Skeletal muscle tissue (tissue), 4 donors: ENCODE results near the gene SKI. TPM values are rescaled to one million over a fixed set of nuclear protein-coding genes. Genes with fewer than 3 reads are reported as not detected.

Source experiments
- H3K27ac ChIP-seq: one replicate; pipeline ENCODE4 v1.7.0; 2013; ENCODE audit warnings: mild to moderate bottlenecking, low read depth, low read length, inconsistent platforms
- H3K27me3 ChIP-seq, 3 donors: one replicate each; pipeline ENCODE4 v1.7.0; 2013; ENCODE audit warnings: low read length in 3 of 3; ENCODE audit not compliant: control insufficient read depth in 3 of 3, insufficient read depth in 3 of 3
- H3K36me3 ChIP-seq, 3 donors: one replicate each; pipeline ENCODE4 v1.7.0; 2013; ENCODE audit warnings: low read length in 3 of 3; ENCODE audit not compliant: control insufficient read depth in 3 of 3, insufficient read depth in 3 of 3
- H3K4me1 ChIP-seq, 3 donors: one replicate each; pipeline ENCODE4 v1.7.0; 2013; ENCODE audit warnings: low read length in 3 of 3, mild to moderate bottlenecking in 3 of 3; ENCODE audit not compliant: control insufficient read depth in 3 of 3, insufficient read depth in 3 of 3
- H3K4me3 ChIP-seq, 3 donors: one replicate each; pipeline ENCODE4 v1.7.0; 2013; ENCODE audit warnings: low read length in 3 of 3
- H3K9ac ChIP-seq, 3 donors: one replicate each; pipeline ENCODE4 v1.7.0; 2013; ENCODE audit warnings: low read length in 3 of 3, mild to moderate bottlenecking in 3 of 3, moderate library complexity in 2 of 3, low read depth in 1 of 3
- H3K9me3 ChIP-seq, 3 donors: one replicate each; pipeline ENCODE4 v1.7.0; 2013; ENCODE audit warnings: low read length in 3 of 3; ENCODE audit not compliant: control insufficient read depth in 3 of 3
- total RNA-seq: library from RNA; depleted of rRNA; stranded (reverse); fragments of >200 nt; gene quantifications from one replicate; pipeline ENCODE4 v1.2.3, GENCODE V29; 2014
- donor health status: Osteomylitis.

SKI gene
- total RNA-seq, 1 donor from 2014 or later = 19.3 TPM

DNA sequence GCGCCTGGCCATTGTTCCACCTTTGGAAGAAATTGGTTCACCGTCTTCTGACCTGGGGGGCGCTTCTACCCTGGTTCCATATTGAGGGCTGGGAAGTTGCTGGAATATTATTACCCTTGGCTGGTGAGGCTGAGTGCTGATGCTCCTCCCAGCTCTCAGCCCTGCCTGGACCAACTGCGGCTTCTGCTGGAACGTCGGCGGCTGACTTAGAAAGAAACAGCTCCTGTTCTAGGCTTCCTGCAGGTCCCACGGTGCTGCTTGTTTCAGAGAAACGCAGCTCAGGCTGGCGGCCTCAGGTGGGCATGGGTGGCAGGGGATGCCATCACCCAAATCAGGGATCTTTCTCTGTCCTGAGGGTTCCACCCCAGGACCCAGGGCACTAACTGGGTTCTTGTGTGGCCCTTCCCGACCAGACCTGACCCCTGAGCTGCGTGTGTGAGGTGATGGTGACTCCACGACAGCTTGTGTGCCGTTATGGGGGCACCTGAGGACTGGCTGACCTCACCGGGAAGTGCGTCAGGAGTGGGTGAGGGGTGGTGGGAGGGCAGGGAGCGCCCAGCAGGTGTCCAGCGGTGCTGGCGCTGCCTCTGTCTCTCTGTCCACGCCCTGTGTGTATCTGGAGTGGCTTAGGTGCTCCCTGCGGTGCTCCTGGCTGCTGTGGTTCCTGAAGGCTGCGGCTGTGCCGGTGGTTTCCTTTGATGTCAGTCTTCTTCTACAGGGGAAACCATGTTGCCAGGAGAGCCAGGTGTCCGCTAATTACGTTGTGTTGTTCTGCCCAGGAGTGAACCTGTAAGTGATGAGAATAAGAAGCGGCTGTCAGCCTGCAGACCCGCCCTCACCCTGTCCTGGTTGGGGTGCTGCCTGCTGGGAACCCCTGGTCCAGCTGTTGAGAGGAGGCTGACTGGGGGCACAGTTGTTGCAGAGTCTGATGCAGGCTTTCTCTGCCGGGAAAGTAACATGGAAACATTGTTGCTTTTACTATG lies 8.9 kb downstream of the SKI start:
- H3K27ac ChIP-seq = no peak overlapping the region
- no peaks in the 10 kb centered on the region for H3K9me3 ChIP-seq
- no peaks in the 10 kb centered on the region for H3K27me3 ChIP-seq
- peak overlapping the region in 2 of 3 donors; percentile 13 to 16 for H3K4me3 ChIP-seq
- peaks cover 0 to 3% (median 0%) of the 10 kb centered on the region in 3 donors for H3K36me3 ChIP-seq
- peak overlapping the region in 2 of 3 donors; percentile 0 to 60 for H3K9ac ChIP-seq
- H3K4me1 ChIP-seq = peaks cover 77 to 93% (median 87%) of the 10 kb centered on the region in 3 donors

DNA sequence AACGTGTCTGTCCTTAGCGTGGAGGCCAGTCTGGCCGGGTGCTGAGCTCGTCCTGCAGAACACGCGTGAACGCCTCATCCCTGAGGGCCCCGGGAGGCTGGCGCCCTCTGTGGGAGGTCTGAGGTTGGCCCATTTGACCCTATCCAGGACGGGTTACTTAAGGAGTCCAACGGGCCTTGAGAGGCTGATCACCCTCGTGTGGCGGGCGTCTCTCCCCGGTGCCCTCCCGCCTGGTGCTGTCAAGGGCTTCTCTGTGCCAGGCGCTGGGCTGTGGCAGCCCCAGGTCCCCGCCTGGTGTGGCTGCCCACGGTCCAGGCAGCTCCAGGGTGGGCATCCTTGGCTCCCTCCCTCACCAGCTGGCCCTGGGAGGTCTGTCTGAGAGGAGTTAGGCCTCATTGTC lies 9.7 kb downstream of the SKI start:
- peaks cover 75 to 92% (median 83%) of the 10 kb centered on the region in 3 donors for H3K4me1 ChIP-seq
- H3K9ac ChIP-seq = peak overlapping the region in 1 of 3 donors; percentile 60
- no peak overlapping the region for H3K27ac ChIP-seq

DNA sequence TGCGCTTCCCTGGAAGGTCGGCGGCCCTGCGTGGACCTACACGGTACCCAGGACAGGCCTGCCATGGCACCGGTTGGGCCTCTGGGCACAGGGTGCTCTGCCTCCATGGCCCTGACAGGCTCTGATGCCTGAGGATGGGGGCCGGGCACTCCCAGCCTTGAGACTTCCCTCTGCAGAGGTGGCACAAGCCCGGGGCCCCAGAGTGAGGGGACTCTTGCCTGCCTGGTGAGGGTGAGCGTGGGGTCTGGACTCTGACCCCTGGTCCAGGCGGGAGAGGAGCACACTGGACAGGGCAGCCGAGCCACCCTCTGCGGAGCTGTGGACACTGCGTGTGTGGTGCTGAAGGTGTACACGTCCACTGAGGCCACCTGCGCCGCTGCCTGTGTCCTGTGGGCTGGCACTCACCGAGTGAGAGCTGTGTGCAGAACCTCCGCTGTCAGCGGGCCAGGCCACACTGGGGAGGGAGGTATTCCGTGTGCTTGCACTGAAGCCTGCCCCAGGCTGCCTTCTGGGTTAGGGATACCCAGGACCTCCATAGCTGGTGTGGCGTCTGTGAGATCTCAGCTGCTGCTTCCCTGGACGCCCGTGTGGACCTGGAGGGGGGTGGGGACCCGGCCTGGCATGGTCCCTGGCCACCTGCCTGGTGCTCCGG lies 10.4 kb downstream of the SKI start:
- peak overlapping the region in 2 of 3 donors; percentile 38 to 60 for H3K9ac ChIP-seq
- H3K9me3 ChIP-seq = no peaks in the 10 kb centered on the region
- peaks cover 77 to 92% (median 84%) of the 10 kb centered on the region in 3 donors for H3K4me1 ChIP-seq
- no peak overlapping the region for H3K27ac ChIP-seq
- no peaks in the 10 kb centered on the region for H3K27me3 ChIP-seq
- H3K36me3 ChIP-seq = peaks cover 0 to 3% (median 0%) of the 10 kb centered on the region in 3 donors
- H3K4me3 ChIP-seq = peak overlapping the region in 1 of 3 donors; percentile 13

More for the DNA sequence above, 9.7 kb downstream of the SKI start:
- Histone ChIP-seq H3K4me3 (no peak overlapping the region), H3K36me3 (peaks cover 0 to 3% (median 0%) of the 10 kb centered on the region in 3 donors), H3K9me3 (no peaks in the 10 kb centered on the region), H3K27me3 (no peaks in the 10 kb centered on the region)

DNA sequence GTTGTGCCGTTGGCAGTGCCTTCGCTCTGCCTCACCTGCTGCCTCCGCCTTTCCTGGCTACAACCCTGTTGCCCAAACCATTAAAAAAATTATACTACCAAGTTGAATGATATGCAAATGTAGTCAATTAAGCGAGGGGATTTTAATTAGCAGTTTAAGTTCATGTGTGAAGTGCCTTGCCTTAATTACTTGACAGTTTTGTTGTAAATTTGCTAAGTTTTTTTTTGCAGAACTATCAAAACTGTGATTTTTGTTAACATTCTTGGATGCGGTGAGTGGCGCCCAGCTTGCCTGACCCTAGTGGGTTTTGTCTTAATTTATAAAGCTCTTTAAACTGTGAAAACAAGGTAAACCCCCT lies 10.9 kb downstream of the SKI start:
- H3K27ac ChIP-seq = no peak overlapping the region

DNA sequence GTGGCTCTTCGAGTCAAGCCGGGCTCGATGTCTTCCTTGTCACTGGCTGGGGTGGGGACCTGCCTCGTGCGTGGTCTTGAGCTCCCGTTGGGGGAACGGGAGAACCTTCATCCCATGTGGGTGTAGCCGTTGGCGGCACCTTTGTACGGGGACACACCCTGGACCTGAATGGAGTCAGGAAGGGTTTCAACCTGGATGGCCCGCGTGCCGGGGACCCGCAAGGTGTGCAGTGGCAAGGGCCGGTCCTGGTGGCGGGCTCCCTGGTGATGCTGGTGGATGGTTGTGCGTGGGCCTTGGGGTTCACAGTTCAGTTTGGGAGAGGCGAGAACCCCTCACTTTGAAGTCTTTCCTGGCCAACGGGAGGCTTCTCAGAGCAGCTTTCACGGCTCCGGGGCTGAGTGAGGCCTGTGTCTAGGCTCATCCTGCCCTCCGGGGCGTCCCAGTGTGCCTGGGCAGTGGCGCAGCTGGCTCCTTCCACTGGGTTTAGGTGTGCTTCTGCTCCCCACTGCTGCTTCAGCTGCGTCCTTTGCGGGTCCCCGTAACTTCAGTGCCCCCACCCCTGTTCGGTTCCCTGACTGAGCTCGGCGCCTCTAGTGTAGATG lies 11.4 kb downstream of the SKI start:
- H3K4me1 ChIP-seq = peaks cover 70 to 85% (median 76%) of the 10 kb centered on the region in 3 donors
- no peaks in the 10 kb centered on the region for H3K9me3 ChIP-seq
- peak overlapping the region in 2 of 3 donors; percentile 38 to 50 for H3K9ac ChIP-seq
- no peak overlapping the region for H3K4me3 ChIP-seq
- peaks cover 0 to 3% (median 0%) of the 10 kb centered on the region in 3 donors for H3K36me3 ChIP-seq
- no peaks in the 10 kb centered on the region for H3K27me3 ChIP-seq
- peak overlapping the region; percentile 44 for H3K27ac ChIP-seq

More for the DNA sequence above, 10.9 kb downstream of the SKI start:
- Histone ChIP-seq H3K36me3 (peaks cover 0 to 3% (median 0%) of the 10 kb centered on the region in 3 donors), H3K27me3 (no peaks in the 10 kb centered on the region), H3K4me1 (peaks cover 75 to 89% (median 81%) of the 10 kb centered on the region in 3 donors), H3K9me3 (no peaks in the 10 kb centered on the region), H3K9ac (peak overlapping the region in 2 of 3 donors; percentile 23 to 50), H3K4me3 (peak overlapping the region in 1 of 3 donors; percentile 13)

DNA sequence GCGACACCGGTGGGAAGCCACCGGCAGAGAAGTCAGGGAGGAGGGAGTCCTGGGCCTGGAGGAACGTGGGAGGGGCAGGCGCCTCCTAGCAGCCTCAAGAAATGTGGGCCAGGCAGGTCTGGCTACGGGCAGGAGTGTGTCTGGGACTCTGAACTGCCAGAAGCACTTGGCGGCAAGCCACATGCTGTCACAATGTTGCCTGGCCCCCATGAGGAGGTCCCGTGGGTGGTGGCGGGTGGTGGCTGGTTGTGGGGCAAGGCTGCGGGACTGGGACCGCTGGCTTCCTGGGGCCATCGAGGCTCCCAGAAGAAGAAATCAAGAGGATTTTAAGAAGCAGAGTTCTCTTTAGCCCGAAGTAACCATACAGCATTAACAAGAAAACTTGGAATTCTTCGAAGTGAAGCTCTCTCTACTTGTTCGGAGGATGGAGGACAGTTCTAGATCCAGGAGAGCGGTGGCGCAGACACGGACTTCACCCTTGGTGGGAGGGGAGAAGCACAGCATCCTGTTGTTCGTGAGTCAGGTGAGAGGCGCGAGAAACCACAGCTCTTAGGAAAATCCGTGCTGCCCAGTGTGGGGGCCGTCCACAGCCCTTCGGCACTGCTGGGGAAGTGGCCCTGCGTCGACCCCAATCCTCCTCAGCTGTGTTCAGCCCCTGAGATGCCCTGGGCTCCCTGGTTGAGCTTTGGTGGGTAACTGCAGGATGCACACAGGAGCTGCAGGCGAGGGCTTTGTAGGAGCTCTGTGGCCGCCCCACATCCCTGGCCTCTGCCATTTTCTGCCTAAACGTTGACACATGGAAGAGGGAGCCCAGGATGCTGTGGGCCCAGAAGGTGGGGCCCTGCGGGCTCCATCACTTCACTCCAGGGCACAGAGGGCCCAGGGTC lies 12.4 kb downstream of the SKI start:
- Histone ChIP-seq H3K27ac (peak overlapping the region; percentile 44), H3K4me3 (peak overlapping the region in 1 of 3 donors; percentile 13), H3K9me3 (no peaks in the 10 kb centered on the region), H3K27me3 (no peaks in the 10 kb centered on the region), H3K9ac (peak overlapping the region in 2 of 3 donors; percentile 38 to 50), H3K36me3 (peaks cover 0 to 3% (median 0%) of the 10 kb centered on the region in 3 donors), H3K4me1 (peaks cover 60 to 77% (median 67%) of the 10 kb centered on the region in 3 donors)

DNA sequence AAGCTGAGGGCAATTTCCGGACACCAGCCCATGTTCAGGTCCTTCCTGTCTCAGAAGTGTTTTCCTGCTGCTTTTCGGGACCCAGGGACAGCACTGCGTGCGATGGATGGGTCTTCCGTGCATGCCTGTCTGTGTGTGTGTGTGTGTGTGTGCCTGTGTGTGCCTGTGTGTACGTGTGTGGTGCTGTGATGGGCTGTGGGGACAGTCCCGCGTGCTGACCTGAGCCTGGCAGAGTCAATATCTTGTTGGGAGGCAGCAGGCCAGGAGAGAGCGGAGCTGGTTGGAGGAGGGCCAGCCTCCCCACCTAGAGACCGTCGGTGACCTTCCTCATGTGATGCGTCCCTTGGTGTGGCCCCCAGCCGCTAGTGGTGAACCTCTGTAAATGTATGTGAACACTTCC lies 13.7 kb downstream of the SKI start:
- Histone ChIP-seq H3K9ac (no peak overlapping the region), H3K27me3 (no peaks in the 10 kb centered on the region), H3K27ac (no peak overlapping the region), H3K9me3 (no peaks in the 10 kb centered on the region), H3K4me1 (peaks cover 68 to 80% (median 69%) of the 10 kb centered on the region in 3 donors), H3K4me3 (peak overlapping the region in 1 of 3 donors; percentile 45), H3K36me3 (peaks cover 0 to 3% (median 0%) of the 10 kb centered on the region in 3 donors)

DNA sequence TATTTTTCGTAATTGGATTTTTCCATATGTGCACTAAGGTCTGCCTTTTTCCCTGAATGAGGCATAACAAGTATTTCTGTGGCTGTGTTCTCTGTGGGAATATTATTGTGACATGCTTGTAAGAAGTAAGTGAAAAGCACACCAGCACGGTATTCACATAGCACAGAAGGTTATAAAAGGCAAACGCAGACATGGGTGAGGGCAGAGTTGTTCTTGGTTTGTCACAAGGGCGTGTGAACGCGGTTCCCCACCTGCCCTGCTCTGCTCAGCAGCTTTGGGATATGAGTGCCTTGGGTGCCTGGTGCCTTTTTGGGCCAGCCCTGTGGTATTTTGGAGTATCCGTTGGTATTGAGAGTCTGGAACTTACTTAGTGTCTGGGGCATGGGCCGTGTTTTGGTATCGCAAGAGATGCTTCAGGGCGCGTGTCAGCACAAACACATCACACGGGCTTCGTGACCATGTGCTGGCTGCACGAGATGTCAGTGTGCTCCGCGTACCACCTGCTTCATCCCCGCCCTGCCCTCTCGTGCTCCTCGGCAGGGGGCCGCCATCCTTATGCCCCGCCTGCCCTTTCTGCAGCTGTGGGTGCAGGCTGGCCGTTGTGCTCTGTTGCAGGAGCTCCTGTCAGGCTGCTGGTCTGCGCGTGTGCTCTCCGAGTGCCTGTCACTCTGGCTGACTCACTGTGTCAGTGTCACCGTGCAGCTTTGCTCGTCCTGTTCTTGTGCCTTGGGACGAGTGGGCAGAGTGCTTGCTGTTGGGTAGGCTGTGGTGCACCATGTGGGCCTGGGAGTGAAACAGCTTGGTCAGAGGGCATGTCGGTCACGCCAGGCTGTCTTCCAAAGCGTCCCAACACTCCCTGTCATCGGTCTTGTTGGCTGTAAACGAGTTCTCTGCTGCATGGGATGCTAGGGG lies 15.0 kb downstream of the SKI start:
- Histone ChIP-seq H3K9me3 (no peaks in the 10 kb centered on the region), H3K27ac (no peak overlapping the region), H3K4me1 (peaks cover 68 to 80% (median 68%) of the 10 kb centered on the region in 3 donors), H3K4me3 (peak overlapping the region in 1 of 3 donors; percentile 23), H3K9ac (peak overlapping the region in 1 of 3 donors; percentile 57), H3K36me3 (peaks cover 0 to 3% (median 0%) of the 10 kb centered on the region in 3 donors), H3K27me3 (no peaks in the 10 kb centered on the region)
